Stimulated activated CD4-positive, alpha-beta T cell treated with anti-CD3 and anti-CD28 coated beads, Interleukin-1b, Interleukin-23, amount 100 ng/mL, for 24 hours (primary cell): ENCODE measurements around the gene KCNK5.

ENCODE experiments used
- DNase-seq, 4 experiments: peaks; one replicate each; pipeline ENCODE4 v3.0.0-alpha.2; 2020; ENCODE audit warnings: low read depth in 4 of 4, low spot score in 1 of 4

Gene KCNK5

DNA sequence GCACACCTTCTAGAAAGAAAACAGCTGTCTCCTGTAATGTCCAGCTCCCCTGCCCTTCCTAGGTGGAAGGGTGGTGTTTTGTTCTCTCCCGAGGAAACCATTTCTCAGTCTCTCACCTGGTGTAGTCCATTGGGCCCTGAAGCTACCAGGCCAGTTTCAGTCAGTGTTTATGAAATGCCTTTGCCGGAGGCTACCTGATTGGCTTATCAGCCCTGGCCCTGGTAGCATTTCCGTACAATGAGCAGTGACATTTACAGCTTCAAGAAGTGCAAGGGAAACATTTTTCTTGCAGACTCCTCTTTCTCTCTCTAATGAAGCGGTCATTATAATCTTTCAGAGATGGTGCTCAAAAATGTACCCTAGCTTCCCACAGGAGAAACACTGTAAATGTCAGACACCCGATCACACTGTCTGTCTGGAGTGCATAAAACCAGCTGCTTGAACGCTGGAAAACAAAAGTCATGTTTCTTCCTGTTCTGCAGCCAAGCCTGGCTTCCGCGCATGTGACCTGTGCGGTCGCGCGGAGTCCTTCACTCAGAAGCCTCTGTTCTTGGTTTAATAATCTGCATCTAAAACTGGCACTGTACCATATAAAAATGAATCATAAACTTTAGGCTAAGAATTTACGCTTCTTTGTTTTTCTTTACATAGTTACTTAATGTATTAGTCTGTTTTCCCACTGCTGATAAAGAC is 85.9 kb downstream of the KCNK5 start:
- DNase-seq: no peak

DNA sequence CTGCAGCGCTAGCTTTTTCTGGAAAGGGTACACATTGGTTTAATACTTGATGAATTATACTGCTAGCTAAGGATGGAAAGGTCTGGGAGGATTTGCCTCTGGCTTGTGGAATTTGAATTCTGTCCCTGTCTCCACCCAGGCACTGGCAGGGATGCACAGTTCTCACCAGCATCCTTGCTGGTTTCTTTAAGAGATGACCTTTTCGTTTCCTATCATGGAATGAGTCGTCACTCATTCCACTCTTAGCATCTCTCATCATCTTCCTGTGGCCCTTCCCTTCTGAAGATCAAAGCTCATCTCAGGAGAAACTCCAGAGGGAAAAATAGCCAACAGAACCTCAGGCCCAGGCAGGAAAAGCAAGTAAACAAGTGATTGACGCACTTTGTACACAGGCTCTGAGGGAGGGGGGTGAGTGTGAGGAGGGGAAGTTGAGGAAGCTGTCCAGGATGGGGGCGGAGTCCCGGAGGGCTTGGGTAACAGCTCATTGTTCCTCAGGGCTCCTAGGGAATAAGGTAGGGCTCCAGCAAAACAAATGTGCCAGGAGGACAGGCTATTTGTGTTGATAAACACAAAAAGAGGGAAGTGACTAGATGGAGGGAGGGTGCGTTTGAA is 88.6 kb downstream of the KCNK5 start:
- DNase-seq: no peak
